MM.1S (cell line): ENCODE measurements around the gene ACBD5.

ENCODE experiments used
- CTCF ChIP-seq: fragments of 300-600 bp; sonication (generic); IDR thresholded peaks from 2 replicates; pipeline ENCODE4 v1.5.1; 2016; ENCODE audit warnings: antibody characterized with exemption, low read length, mixed read lengths
- EZH2 ChIP-seq: fragments of 300-600 bp; sonication (generic); optimal IDR thresholded peaks from 2 replicates; pipeline ENCODE3; 2017; ENCODE audit warnings: low read depth, mild to moderate bottlenecking, antibody characterized with exemption, low read length, mixed read lengths
- EZH2phosphoT487 ChIP-seq: fragments of 300-600 bp; sonication (generic); IDR thresholded peaks from 2 replicates; pipeline ENCODE4 v1.6.1; 2018; ENCODE audit warnings: antibody characterized with exemption, low read length

GRCh38 chr10:27241010-27241651 lies 534 bp upstream of the ACBD5 start:
- TF ChIP-seq CTCF (no peak), EZH2 (no peak), EZH2phosphoT487 (no peak)
